DND-41 (cell line): ENCODE measurements around the gene MIGA2.

Source experiments
- CTCF ChIP-seq: IDR thresholded peaks from 2 replicates; pipeline ENCODE4 v1.5.1; 2012; ENCODE audit warnings: borderline replicate concordance, low read length, moderate library complexity, mild to moderate bottlenecking; ENCODE audit not compliant: poor library complexity, severe bottlenecking; ENCODE audit errors: extremely low read depth
- EZH2 ChIP-seq: IDR thresholded peaks from 3 replicates; pipeline ENCODE4 v1.6.1; 2012; ENCODE audit warnings: borderline replicate concordance, low read depth, mild to moderate bottlenecking, moderate library complexity, low read length, inconsistent platforms; ENCODE audit not compliant: severe bottlenecking

GRCh38 chr9:129012893-129013448 lies 23.5 kb upstream of the MIGA2 start:
- no peak for TF ChIP-seq CTCF
- TF ChIP-seq EZH2: no peak
